Lower leg skin (tissue), 4 donors: ENCODE measurements around the gene PRDM16. TPM values are rescaled to one million over a fixed set of nuclear protein-coding genes. Genes with fewer than 3 reads are reported as not detected.

Experiments
- DNase-seq, 2 donors: peaks; one replicate each; pipeline ENCODE4 v3.0.0-alpha.2; 2019; ENCODE audit warnings: low spot score in 2 of 2
- H3K4me3 ChIP-seq: fragments of 200-600 bp; sonication (generic); 2 replicates; pipeline ENCODE4 v1.5.1; 2017; ENCODE audit warnings: mild to moderate bottlenecking, low read depth; ENCODE audit not compliant: poor library complexity, severe bottlenecking
- POLR2A ChIP-seq, 2 donors: fragments of 450-650 bp; IDR thresholded peaks; one replicate each; pipeline ENCODE4 v1.6.1; 2016 to 2017; ENCODE audit warnings: antibody characterized with exemption in 2 of 2, mild to moderate bottlenecking in 1 of 2, moderate library complexity in 1 of 2
- WGBS, 2 donors: methylation state at CpG; one replicate each; pipeline ENCODE4 v1.1.5; 2018; 5-methylcytosine and 5-hydroxymethylcytosine counted together
- intact Hi-C: fragments of 100-400 bp; cut with DNase I; formaldehyde crosslinking; loops from one replicate; pipeline ENCODE4 v1.15.0; 2023; ENCODE audit warnings: low total_unique reads
- total RNA-seq, 4 donors: library from RNA; depleted of rRNA; stranded (reverse); fragments of >200 nt; gene quantifications; one replicate each; pipeline ENCODE4 v1.1.0, GENCODE V29; 2016
- TF ChIP-seq, protein P1 (sequence below), 3 donors: fragments of 450-650 bp; IDR thresholded peaks; one replicate each; pipeline ENCODE4 v1.5.1; 2016; ENCODE audit warnings: antibody characterized with exemption in 3 of 3, mild to moderate bottlenecking in 3 of 3, moderate library complexity in 2 of 3

PRDM16 gene
- total RNA-seq, 4 donors from 2014 or later, result 0.08 to 0.91 (median 0.56) TPM; not detected in 1

DNA sequence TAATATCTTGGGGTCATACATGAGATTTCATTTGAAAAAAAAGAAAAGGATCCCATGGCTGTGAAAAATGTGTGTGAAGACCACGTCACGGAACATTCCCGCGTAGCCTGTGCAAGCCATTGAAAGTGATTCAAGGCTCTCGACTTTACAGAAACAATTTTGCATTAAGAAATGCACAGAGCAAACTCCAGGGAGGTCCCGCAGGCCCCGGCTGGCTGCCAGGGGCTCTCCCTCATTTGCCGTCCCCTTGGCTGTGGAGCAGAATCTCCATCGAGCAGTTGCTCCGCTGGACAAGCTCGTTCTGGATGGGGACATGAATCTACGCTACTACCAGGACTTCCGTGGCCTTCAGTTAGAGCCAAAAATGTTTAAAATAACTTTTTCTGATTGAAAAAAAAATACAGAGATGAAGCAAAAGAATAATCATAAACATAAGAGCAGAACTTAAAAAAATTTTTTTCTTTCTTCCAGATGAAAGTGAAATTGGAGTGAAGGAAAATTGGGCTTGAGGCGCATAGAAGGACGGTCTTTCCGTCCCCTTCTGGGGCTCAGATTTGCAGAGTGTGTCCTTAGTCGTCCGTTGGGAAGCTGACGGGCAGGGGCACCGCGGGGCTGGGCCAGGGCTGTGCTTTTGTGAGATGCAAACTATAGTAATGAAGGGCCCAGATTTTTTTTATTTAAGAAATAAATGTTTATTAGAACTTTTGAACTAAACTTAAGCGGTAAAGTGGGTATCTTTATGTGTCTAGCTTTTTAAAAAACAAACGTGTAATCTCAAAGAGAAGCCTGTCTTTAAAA is 317.4 kb downstream of the PRDM16 start:
- intact Hi-C loops, result no loop called here
- WGBS, 2 donors, result 83 to 88% methylated on average over 23 of the region's 23 CpGs
- TF ChIP-seq POLR2A (IDR thresholded peaks at IDR 0.05), result no peak
- TF ChIP-seq, protein P1, sequence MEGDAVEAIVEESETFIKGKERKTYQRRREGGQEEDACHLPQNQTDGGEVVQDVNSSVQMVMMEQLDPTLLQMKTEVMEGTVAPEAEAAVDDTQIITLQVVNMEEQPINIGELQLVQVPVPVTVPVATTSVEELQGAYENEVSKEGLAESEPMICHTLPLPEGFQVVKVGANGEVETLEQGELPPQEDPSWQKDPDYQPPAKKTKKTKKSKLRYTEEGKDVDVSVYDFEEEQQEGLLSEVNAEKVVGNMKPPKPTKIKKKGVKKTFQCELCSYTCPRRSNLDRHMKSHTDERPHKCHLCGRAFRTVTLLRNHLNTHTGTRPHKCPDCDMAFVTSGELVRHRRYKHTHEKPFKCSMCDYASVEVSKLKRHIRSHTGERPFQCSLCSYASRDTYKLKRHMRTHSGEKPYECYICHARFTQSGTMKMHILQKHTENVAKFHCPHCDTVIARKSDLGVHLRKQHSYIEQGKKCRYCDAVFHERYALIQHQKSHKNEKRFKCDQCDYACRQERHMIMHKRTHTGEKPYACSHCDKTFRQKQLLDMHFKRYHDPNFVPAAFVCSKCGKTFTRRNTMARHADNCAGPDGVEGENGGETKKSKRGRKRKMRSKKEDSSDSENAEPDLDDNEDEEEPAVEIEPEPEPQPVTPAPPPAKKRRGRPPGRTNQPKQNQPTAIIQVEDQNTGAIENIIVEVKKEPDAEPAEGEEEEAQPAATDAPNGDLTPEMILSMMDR (IDR thresholded peaks at IDR 0.05), result no peak
- no peak for DNase-seq
- no peak overlapping the region for H3K4me3 ChIP-seq

DNA sequence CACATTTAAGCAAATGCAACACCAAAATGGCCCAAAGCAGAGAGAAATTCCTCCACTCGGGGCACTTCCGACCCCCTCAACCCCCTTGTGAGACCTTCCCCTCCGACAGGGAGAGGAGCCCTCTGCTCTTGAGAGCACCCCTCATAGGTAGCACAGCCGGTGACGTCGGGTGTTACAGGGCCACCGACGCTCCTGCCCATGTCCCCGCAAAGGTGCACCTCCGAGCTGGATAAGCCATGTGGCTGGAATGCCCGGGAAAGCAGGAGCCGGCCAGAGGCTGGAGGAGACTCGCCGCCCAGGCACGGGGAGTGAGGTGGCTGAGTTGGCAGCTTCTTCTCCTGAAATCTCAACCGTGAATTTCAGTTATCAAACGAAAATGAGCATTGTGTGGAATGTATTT is 318.4 kb downstream of the PRDM16 start:
- H3K4me3 ChIP-seq, result no peak overlapping the region
- TF ChIP-seq, protein P1 (IDR thresholded peaks at IDR 0.05), result no peak
- no peak for TF ChIP-seq POLR2A (IDR thresholded peaks at IDR 0.05)
- WGBS, 2 donors, result 68 to 70% methylated on average over 17 of the region's 17 CpGs
- intact Hi-C loops, result no loop called here
- DNase-seq, result no peak

DNA sequence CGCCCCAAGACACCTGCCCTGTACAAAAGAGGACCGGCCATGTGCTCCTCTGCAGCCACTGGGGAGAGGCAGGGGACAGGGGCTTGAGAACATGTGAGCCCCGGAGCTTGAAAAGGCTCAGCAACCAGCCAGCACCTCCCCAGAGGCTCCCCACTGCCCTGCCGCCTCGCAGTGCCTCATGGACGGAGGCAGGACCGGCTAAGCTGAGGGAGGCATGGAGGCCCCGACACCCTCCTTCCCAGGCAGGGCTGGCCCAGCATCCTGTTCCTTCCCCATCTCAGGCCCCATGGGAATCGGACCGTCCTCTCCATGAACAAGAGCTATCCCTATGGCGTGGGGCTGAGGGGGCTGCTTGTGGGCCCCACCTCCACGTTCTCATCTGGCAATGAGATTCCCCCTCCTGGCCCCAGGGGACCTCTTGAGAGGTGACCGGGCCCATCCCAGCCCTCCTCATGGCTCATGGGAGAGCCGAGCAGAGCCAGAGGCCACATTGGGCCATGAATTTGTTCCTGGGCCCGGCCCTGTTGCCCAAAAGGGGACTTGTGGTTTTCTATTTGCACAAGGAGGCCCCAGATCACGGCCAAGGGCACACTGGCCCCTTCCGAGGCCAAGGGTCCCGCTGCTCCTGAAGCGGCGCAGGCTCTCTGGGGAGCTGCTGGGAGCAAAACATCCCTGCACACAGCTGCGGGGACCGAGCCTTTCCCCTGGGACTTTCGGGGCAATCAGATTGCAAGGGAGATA is 320.3 kb downstream of the PRDM16 start:
- H3K4me3 ChIP-seq, result no peak overlapping the region
- no peak for DNase-seq
- intact Hi-C loops, result no loop called here
- WGBS, 2 donors, result 73 to 75% methylated on average over 9 to 23 of the region's 23 CpGs
- TF ChIP-seq, protein P1 (IDR thresholded peaks at IDR 0.05), result no peak
- no peak for TF ChIP-seq POLR2A (IDR thresholded peaks at IDR 0.05)

DNA sequence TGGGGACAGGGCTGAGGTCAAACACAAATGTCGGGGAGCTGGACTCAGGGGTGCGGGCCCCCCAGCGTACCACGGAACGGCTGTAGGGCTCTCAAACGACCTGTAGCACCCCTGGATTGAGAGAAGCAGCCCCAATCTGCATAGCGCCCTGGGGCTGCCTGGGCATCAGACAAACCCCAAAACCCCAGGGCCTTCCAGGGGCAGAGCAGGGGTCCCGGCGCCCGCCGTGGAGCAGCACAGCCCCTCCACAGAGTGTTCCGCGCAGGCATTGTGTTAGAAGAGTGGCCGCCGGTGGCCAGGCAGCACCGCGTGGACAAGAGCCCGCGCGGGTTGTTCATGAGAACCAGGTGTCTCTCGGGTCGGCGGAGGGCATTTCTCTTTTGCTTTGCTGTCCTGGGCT is 321.3 kb downstream of the PRDM16 start:
- TF ChIP-seq, protein P1 (IDR thresholded peaks at IDR 0.05), result no peak
- TF ChIP-seq POLR2A (IDR thresholded peaks at IDR 0.05), result no peak
- H3K4me3 ChIP-seq, result no peak overlapping the region
- 80 to 91% methylated on average over 17 to 19 of the region's 23 CpGs for WGBS, 2 donors
- intact Hi-C loops, result no loop called here
- DNase-seq, result no peak

DNA sequence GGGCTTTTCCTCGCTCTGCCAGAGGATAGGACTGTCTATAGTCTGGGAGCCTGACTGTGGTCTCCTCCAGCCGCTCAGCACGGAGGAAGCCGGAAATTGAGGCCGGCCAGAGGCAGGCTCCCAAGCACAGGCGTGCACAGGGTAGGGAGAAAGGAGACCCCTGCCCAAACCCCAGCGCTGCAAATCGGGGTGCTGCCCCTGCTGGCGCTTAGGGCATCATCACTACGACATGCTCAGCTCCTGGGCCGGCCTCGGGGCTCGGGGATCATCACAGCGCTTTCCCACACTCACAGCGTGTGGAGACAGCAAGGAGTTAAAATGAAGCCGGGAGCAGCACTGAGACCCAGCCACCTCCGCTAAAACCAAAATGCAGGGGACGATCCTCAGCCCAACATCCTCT is 322.7 kb downstream of the PRDM16 start:
- whole genome bisulfite sequencing, 2 donors, result 34 to 60% methylated on average over 18 of the region's 18 CpGs
- no peak for DNase-seq
- intact Hi-C loops, result no loop called here
- H3K4me3 ChIP-seq, result no peak overlapping the region
- no peak for TF ChIP-seq POLR2A (IDR thresholded peaks at IDR 0.05)
- TF ChIP-seq, protein P1 (IDR thresholded peaks at IDR 0.05), result no peak
